Endothelial cell of umbilical vein (primary cell): ENCODE results near the gene IGSF22. TPM values are rescaled to one million over a fixed set of nuclear protein-coding genes. Genes with fewer than 3 reads are reported as not detected.
A peak's percentile ranks its signal among the peaks of the same experiment; 100 is the strongest.

ENCODE experiments used
- Bru-seq: library from RNA; stranded (reverse); fragments of 400-500 nt; gene quantifications from one replicate; lab custom pipeline; 2021; lab: Mats Ljungman, UMichigan
- BruChase-seq, 2 experiments: library from RNA; stranded (reverse); fragments of 400-500 nt; gene quantifications; one replicate each; lab custom pipeline; 2021; lab: Mats Ljungman, UMichigan
- BruUV-seq: library from RNA; stranded (reverse); fragments of 400-500 nt; replicated peaks from 2 replicates; lab custom pipeline; 2021; lab: Mats Ljungman, UMichigan
- CTCF ChIA-PET: fragments of 300-600, 350-600 bp; sonication (Branson Sonifier 250); formaldehyde crosslinking; loops from one replicate; lab custom pipeline; 2021; ENCODE audit warnings: antibody characterized with exemption, inconsistent platforms; lab: Charles Lee
- POLR2A ChIA-PET: fragments of 300-600, 350-600 bp; sonication (Branson Sonifier 250); formaldehyde crosslinking; loops from one replicate; lab custom pipeline; 2021; ENCODE audit warnings: antibody characterized with exemption, inconsistent platforms; lab: Charles Lee
- DNase-seq: peaks from one replicate; pipeline ENCODE4 v3.0.0-alpha.2; 2011; ENCODE audit warnings: low read depth, low spot score
- FAIRE-seq: peaks from 2 replicates; lab custom pipeline; 2011; peaks lifted over from hg19 to GRCh38; lab: Jason Lieb, UNC
- H2AFZ ChIP-seq: 2 replicates; pipeline ENCODE4 v1.6.0; 2012; ENCODE audit warnings: low read depth, low read length, control low read depth, inconsistent platforms
- H3K27ac ChIP-seq: 2 replicates; pipeline ENCODE4 v1.5.1; 2011; ENCODE audit warnings: low read depth, mild to moderate bottlenecking, control low read depth, low read length, moderate library complexity; ENCODE audit not compliant: insufficient read depth
- H3K27me3 ChIP-seq, 2 experiments: 2 replicates each; pipeline versions ENCODE4 v1.6.0 to v1.6.1; 2011; ENCODE audit warnings: low read length in 2 of 2, mixed read lengths in 1 of 2; ENCODE audit not compliant: control insufficient read depth in 2 of 2, insufficient read depth in 2 of 2
- H3K36me3 ChIP-seq, 2 experiments: 2 replicates in 1 of 2; 3 replicates in 1 of 2; pipeline ENCODE4 v1.5.1; 2011; ENCODE audit warnings: low read length in 2 of 2, mild to moderate bottlenecking in 1 of 2, moderate library complexity in 1 of 2; ENCODE audit not compliant: control insufficient read depth in 2 of 2, insufficient read depth in 2 of 2; ENCODE audit errors: extremely low read depth in 1 of 2
- H3K4me1 ChIP-seq: 3 replicates; pipeline ENCODE4 v1.5.1; 2011; ENCODE audit warnings: mild to moderate bottlenecking, low read length; ENCODE audit not compliant: control insufficient read depth, insufficient read depth; ENCODE audit errors: extremely low read depth
- H3K4me2 ChIP-seq: 2 replicates; pipeline ENCODE4 v1.6.1; 2011; ENCODE audit warnings: low read length, control low read depth, mixed read lengths; ENCODE audit not compliant: insufficient read depth
- H3K4me3 ChIP-seq, 3 experiments: fragments of 200-600 bp in 1 of 3; sonication (generic), shearing (Covaris generic) in 1 of 3; replicated peaks in 1 of 3; 2 replicates each; pipeline ENCODE4 v1.5.1; 2011 to 2016; ENCODE audit warnings: control low read depth in 3 of 3, low read length in 3 of 3, mild to moderate bottlenecking in 2 of 3, inconsistent platforms in 1 of 3, low read depth in 1 of 3, moderate library complexity in 1 of 3; ENCODE audit not compliant: insufficient read depth in 1 of 3
- H3K79me2 ChIP-seq: 2 replicates; pipeline ENCODE4 v1.6.0; 2012; ENCODE audit warnings: low read length, inconsistent platforms; ENCODE audit not compliant: control insufficient read depth, insufficient read depth
- H3K9ac ChIP-seq: replicated peaks from 2 replicates; pipeline ENCODE3; 2011; ENCODE audit warnings: low read length, control low read depth; ENCODE audit not compliant: insufficient read depth; ENCODE audit errors: extremely low read depth
- H3K9me1 ChIP-seq: replicated peaks from 3 replicates; pipeline ENCODE4 v1.6.0; 2011; ENCODE audit warnings: mild to moderate bottlenecking, low read length; ENCODE audit not compliant: control insufficient read depth, insufficient read depth; ENCODE audit errors: extremely low read depth
- H3K9me3 ChIP-seq: replicated peaks from 2 replicates; pipeline ENCODE4 v1.5.1; 2012; ENCODE audit warnings: low read length, inconsistent platforms; ENCODE audit not compliant: control insufficient read depth, insufficient read depth
- H4K20me1 ChIP-seq: replicated peaks from 2 replicates; pipeline ENCODE3; 2011; ENCODE audit warnings: mild to moderate bottlenecking, low read length; ENCODE audit not compliant: control insufficient read depth, insufficient read depth; ENCODE audit errors: extremely low read depth
- CTCF ChIP-seq, 2 donors: IDR thresholded peaks; 1 replicate in 1 of 2; 2 replicates in 1 of 2; pipeline ENCODE4 v1.5.1; 2011; ENCODE audit warnings: low read length in 2 of 2, mild to moderate bottlenecking in 2 of 2, moderate library complexity in 2 of 2, control low read depth in 1 of 2, inconsistent platforms in 1 of 2, low read depth in 1 of 2; ENCODE audit not compliant: insufficient read depth in 1 of 2; ENCODE audit errors: extremely low read depth in 1 of 2
- EZH2 ChIP-seq: IDR thresholded peaks from 2 replicates; pipeline ENCODE4 v1.6.1; 2012; ENCODE audit warnings: borderline replicate concordance, low read depth, mild to moderate bottlenecking, moderate library complexity, low read length, inconsistent platforms; ENCODE audit not compliant: severe bottlenecking
- FOS ChIP-seq: IDR thresholded peaks from 2 replicates; pipeline ENCODE4 v1.6.1; 2011; ENCODE audit warnings: mild to moderate bottlenecking, low read length, moderate library complexity, borderline replicate concordance; ENCODE audit not compliant: insufficient read depth
- GATA2 ChIP-seq: IDR thresholded peaks from 2 replicates; pipeline ENCODE4 v1.7.0; 2011; ENCODE audit warnings: low read depth, mild to moderate bottlenecking, moderate library complexity, mixed read lengths, low read length; ENCODE audit not compliant: insufficient read length, insufficient read depth
- JUN ChIP-seq: IDR thresholded peaks from 2 replicates; pipeline ENCODE4 v1.6.1; 2011; ENCODE audit warnings: borderline replicate concordance, low read depth; ENCODE audit not compliant: insufficient read length, insufficient read depth
- MAX ChIP-seq: IDR thresholded peaks from 2 replicates; pipeline ENCODE4 v1.6.1; 2011; ENCODE audit not compliant: insufficient read depth, insufficient read length
- MYC ChIP-seq: IDR thresholded peaks from one replicate; pipeline ENCODE4 v1.6.1; 2011; ENCODE audit warnings: mild to moderate bottlenecking, low read depth, low read length
- POLR2A ChIP-seq: IDR thresholded peaks from 2 replicates; pipeline ENCODE4 v1.6.1; 2012; ENCODE audit warnings: low read depth, mild to moderate bottlenecking, control low read depth, low read length
- POLR2AphosphoS5 ChIP-seq: IDR thresholded peaks from 2 replicates; pipeline ENCODE4 v1.6.1; 2012; ENCODE audit warnings: low read depth, mild to moderate bottlenecking, control low read depth, low read length, moderate library complexity; ENCODE audit not compliant: insufficient read depth
- dilution Hi-C: fragments of 300-500 bp; cut with MboI; formaldehyde crosslinking; loops from one replicate; pipeline ENCODE4 v1.15.0; 2019; ENCODE audit warnings: low sequenced_read_pairs; ENCODE audit not compliant: extremely low pct_ligation_motif_present
- intact Hi-C: fragments of 100-400 bp; cut with micrococcal nuclease; formaldehyde crosslinking; loops from one replicate; pipeline ENCODE4 v1.10.0; 2022
- long read RNA-seq: library from polyadenylated mRNA; stranded (forward); transcript quantifications from one replicate; pipeline ENCODE4 v2.0.0, GENCODE V29; 2021
- polyA minus RNA-seq, 3 experiments: library from RNA; depleted of rRNA, polyadenylated mRNA; stranded (reverse); fragments of >200 nt; gene quantifications; 1 replicate in 1 of 3; 2 replicates in 2 of 3; pipeline ENCODE4 v1.2.3, GENCODE V29; 2011
- polyA plus RNA-seq, 4 experiments: library from polyadenylated mRNA; depleted of rRNA in 3 of 4; stranded (reverse) in 3 of 4; unstranded in 1 of 4; fragments of >200 nt; gene quantifications; 2 replicates each; pipeline versions ENCODE4 v1.2.1 to v1.2.3, GENCODE V29; 2011 to 2012; ENCODE audit warnings: missing spikeins in 1 of 4
- total RNA-seq: library from RNA; stranded (reverse); gene quantifications from 2 replicates; pipeline ENCODE4 v1.2.3, GENCODE V29; 2021

Gene IGSF22
- total RNA-seq: not detected in 2 replicates
- not detected in 2 replicates for polyA plus RNA-seq
- polyA plus RNA-seq (2011; cell fraction: cytosol; rRNA removed): 0.01 TPM in 1 of 2 replicates, not detected in the other
- polyA plus RNA-seq (2011; cell fraction: nucleus; rRNA removed): 0.15 and 0.17 TPM in 2 replicates
- polyA plus RNA-seq (2012): not detected in 2 replicates
- polyA minus RNA-seq: not detected in 2 replicates
- not detected for polyA minus RNA-seq (2011; cell fraction: cytosol; rRNA and poly(A)+ RNA removed)
- not detected in 2 replicates for polyA minus RNA-seq (2011; cell fraction: nucleus; rRNA and poly(A)+ RNA removed)
- Bru-seq, nascent RNA: percentile 7 among the genes with signal in this experiment
- BruChase-seq, experiment 1, labeled RNA remaining after a 6-hour chase: not detected
- not detected for BruChase-seq, experiment 2, labeled RNA remaining after a 2-hour chase
- long read RNA-seq: 0 reads

- Histone ChIP-seq H3K4me1 (peaks cover 7% of the 10 kb centered on the region), H3K36me3 (no peaks in the 10 kb centered on the region), H3K79me2 (no peaks in the 10 kb centered on the region), H4K20me1 (no peaks in the 10 kb centered on the region), H3K4me2 (no peak within 1 kb of the TSS), H2AFZ (no peak within 1 kb of the TSS), H3K27me3 (peaks cover 0 to 3% of the 10 kb centered on the region in 2 experiments), H3K9ac (no peak within 1 kb of the TSS), H3K4me3 (no peak within 1 kb of the TSS), H3K9me1 (no peaks in the 10 kb centered on the region), H3K27ac (no peak within 1 kb of the TSS), H3K9me3 (no peaks in the 10 kb centered on the region)
- CTCF ChIA-PET: interaction anchor here (0.7 kb wide), 1 partner anchor 40 kb away, joined by 4 read pairs; no protein-coding TSS in a partner anchor
- intact Hi-C loops (no loop called here), dilution Hi-C loops (no loop called here)
- no peak for FAIRE-seq
- BruUV-seq: no TSS peak
- TF ChIP-seq MYC: no peak
- no peak for TF ChIP-seq EZH2
- TF ChIP-seq FOS: no peak
- TF ChIP-seq MAX: no peak
- no peak for TF ChIP-seq JUN
- TF ChIP-seq POLR2A: no peak
- no peak for TF ChIP-seq POLR2AphosphoS5
- no peak for TF ChIP-seq GATA2
- no peak for TF ChIP-seq CTCF (IDR thresholded peaks at IDR 0.05; ENCODE audit: extremely low read depth in 1 of 2, insufficient read depth in 1 of 2, low read depth in 1 of 2, low read length in 2 of 2)
- no peak for DNase-seq
- POLR2A ChIA-PET: no interaction called here
These were observed at the start of gene IGSF22 for GRCh38 chr11:18726040-18726439. TSS of gene IGSF22 (minus strand) at chr11:18726188. CDS start at chr11:18724236, 1,952 bp downstream.
